Mesendoderm (in vitro differentiated cells): Measurements from ENCODE around the gene LEAP2.

Source experiments
- DNase-seq: peaks from one replicate; pipeline ENCODE4 v3.0.0; 2013
- H2AK5ac ChIP-seq: 2 replicates; pipeline ENCODE4 v1.6.1; 2013; ENCODE audit warnings: low read length, inconsistent platforms
- H2BK120ac ChIP-seq: 2 replicates; pipeline ENCODE4 v1.6.1; 2013; ENCODE audit warnings: low read depth, mild to moderate bottlenecking, low read length, moderate library complexity, mixed read lengths
- H2BK15ac ChIP-seq: replicated peaks from 2 replicates; pipeline ENCODE4 v1.6.1; 2013; ENCODE audit warnings: low read depth, mild to moderate bottlenecking, moderate library complexity
- H2BK5ac ChIP-seq: 2 replicates; pipeline ENCODE4 v1.6.1; 2013; ENCODE audit warnings: low read length, inconsistent platforms
- H3K18ac ChIP-seq: 2 replicates; pipeline ENCODE4 v1.6.1; 2013; ENCODE audit warnings: mild to moderate bottlenecking, low read length, mixed read lengths
- H3K23ac ChIP-seq: one replicate; pipeline ENCODE4 v1.6.1; 2013; ENCODE audit warnings: low read length
- H3K27ac ChIP-seq: 2 replicates; pipeline ENCODE4 v1.5.1; 2013; ENCODE audit warnings: low read depth, mild to moderate bottlenecking, inconsistent platforms, low read length, moderate library complexity
- H3K27me3 ChIP-seq: 2 replicates; pipeline ENCODE4 v1.6.1; 2013; ENCODE audit warnings: low read length, control low read depth, mild to moderate bottlenecking, inconsistent platforms; ENCODE audit not compliant: insufficient read depth, poor library complexity
- H3K36me3 ChIP-seq: 2 replicates; pipeline ENCODE4 v1.6.1; 2013; ENCODE audit warnings: low read length, inconsistent platforms; ENCODE audit not compliant: control insufficient read depth, insufficient read depth
- H3K4ac ChIP-seq: one replicate; pipeline ENCODE4 v1.6.1; 2013; ENCODE audit warnings: low read depth, mild to moderate bottlenecking, low read length, moderate library complexity
- H3K4me1 ChIP-seq: 2 replicates; pipeline ENCODE4 v1.6.1; 2013; ENCODE audit warnings: low read depth, low read length, inconsistent platforms; ENCODE audit not compliant: control insufficient read depth
- H3K4me2 ChIP-seq: 2 replicates; pipeline ENCODE4 v1.6.1; 2013; ENCODE audit warnings: low read length
- H3K4me3 ChIP-seq: 2 replicates; pipeline ENCODE4 v1.5.1; 2013; ENCODE audit warnings: mild to moderate bottlenecking, low read length
- H3K56ac ChIP-seq: one replicate; pipeline ENCODE4 v1.6.1; 2013; ENCODE audit warnings: low read length
- H3K79me1 ChIP-seq: 2 replicates; pipeline ENCODE4 v1.6.1; 2013; ENCODE audit warnings: low read length, inconsistent platforms
- H3K79me2 ChIP-seq: 2 replicates; pipeline ENCODE4 v1.6.1; 2013; ENCODE audit warnings: mild to moderate bottlenecking, low read length; ENCODE audit not compliant: control insufficient read depth, insufficient read depth
- H3K9ac ChIP-seq: 2 replicates; pipeline ENCODE4 v1.6.1; 2013; ENCODE audit warnings: low read length, inconsistent platforms
- H4K5ac ChIP-seq: one replicate; pipeline ENCODE4 v1.6.1; 2013; ENCODE audit warnings: low read length
- H4K8ac ChIP-seq: one replicate; pipeline ENCODE4 v1.6.1; 2013; ENCODE audit warnings: low read depth, mild to moderate bottlenecking, control low read depth, low read length, moderate library complexity
- WGBS: extraction: QIAGEN DNeasy Blood & Tissue Kit; methylation state at CpG from one replicate; pipeline ENCODE4 v1.1.7; 2013; ENCODE audit warnings: low lambda C conversion rate, missing lambda C conversion rate; ENCODE audit not compliant: insufficient coverage; ENCODE audit errors: extremely low coverage; 5-methylcytosine and 5-hydroxymethylcytosine counted together

LEAP2 gene

GRCh38 chr5:132868754-132869153 is 4.7 kb upstream of the LEAP2 start:
- Histone ChIP-seq H3K4me2 (no peak overlapping the region), H3K27ac (no peak overlapping the region), H3K36me3 (peaks cover 2% of the 10 kb centered on the region), H3K4ac (no peak overlapping the region), H4K5ac (no peak overlapping the region), H3K27me3 (no peaks in the 10 kb centered on the region), H3K4me1 (peaks cover 2% of the 10 kb centered on the region), H3K79me2 (peaks cover 11% of the 10 kb centered on the region), H2AK5ac (no peak overlapping the region), H4K8ac (no peak overlapping the region), H3K23ac (no peak overlapping the region), H3K9ac (no peak overlapping the region), H3K79me1 (peaks cover 9% of the 10 kb centered on the region), H3K18ac (no peak overlapping the region), H2BK120ac (no peak overlapping the region), H3K4me3 (no peak overlapping the region), H2BK15ac (no peak overlapping the region), H2BK5ac (no peak overlapping the region), H3K56ac (no peak overlapping the region)
- no peak for DNase-seq
- WGBS = no CpG with 5 or more reads among the region's 4 CpGs

- Histone ChIP-seq H4K5ac (no peak overlapping the region), H3K79me2 (peaks cover 11% of the 10 kb centered on the region), H3K27ac (no peak overlapping the region), H3K4me2 (no peak overlapping the region), H3K23ac (no peak overlapping the region), H3K9ac (no peak overlapping the region), H3K4me1 (no peaks in the 10 kb centered on the region), H2BK5ac (no peak overlapping the region), H3K27me3 (no peaks in the 10 kb centered on the region), H3K79me1 (peaks cover 9% of the 10 kb centered on the region), H3K56ac (no peak overlapping the region), H2BK15ac (no peak overlapping the region), H3K4ac (no peak overlapping the region), H2AK5ac (no peak overlapping the region), H2BK120ac (no peak overlapping the region), H3K36me3 (peaks cover 2% of the 10 kb centered on the region), H3K4me3 (no peak overlapping the region), H4K8ac (no peak overlapping the region), H3K18ac (no peak overlapping the region)
- WGBS = no CpG with 5 or more reads among the region's 2 CpGs
- DNase-seq = no peak
Observed at GRCh38 chr5:132870801-132871200, 2.7 kb upstream of the LEAP2 start.

- Histone ChIP-seq H3K23ac (no peak overlapping the region), H3K4me3 (no peak overlapping the region), H3K18ac (no peak overlapping the region), H3K79me2 (peaks cover 10% of the 10 kb centered on the region), H3K27me3 (no peaks in the 10 kb centered on the region), H2BK5ac (no peak overlapping the region), H3K56ac (no peak overlapping the region), H3K27ac (no peak overlapping the region), H2AK5ac (no peak overlapping the region), H4K5ac (no peak overlapping the region), H3K4me2 (no peak overlapping the region), H3K36me3 (peaks cover 2% of the 10 kb centered on the region), H4K8ac (no peak overlapping the region), H3K9ac (no peak overlapping the region), H3K4me1 (no peaks in the 10 kb centered on the region), H2BK120ac (no peak overlapping the region), H3K79me1 (peaks cover 9% of the 10 kb centered on the region), H3K4ac (no peak overlapping the region), H2BK15ac (no peak overlapping the region)
- no peak for DNase-seq
- no CpG with 5 or more reads among the region's 5 CpGs for WGBS
Observed at GRCh38 chr5:132871459-132872284, 1.8 kb upstream of the LEAP2 start.

GRCh38 chr5:132872788-132873118 is 715 bp upstream of the LEAP2 start:
- no peak overlapping the region for H3K4me3 ChIP-seq
- no peak overlapping the region for H3K9ac ChIP-seq
- peaks cover 2% of the 10 kb centered on the region for H3K36me3 ChIP-seq
- no peaks in the 10 kb centered on the region for H3K27me3 ChIP-seq
- no peak overlapping the region for H4K8ac ChIP-seq
- no peak overlapping the region for H4K5ac ChIP-seq
- H2AK5ac ChIP-seq = no peak overlapping the region
- H3K79me2 ChIP-seq = no peaks in the 10 kb centered on the region
- H2BK120ac ChIP-seq = no peak overlapping the region
- no peaks in the 10 kb centered on the region for H3K79me1 ChIP-seq
- no peak for DNase-seq
- no peak overlapping the region for H2BK5ac ChIP-seq
- no peak overlapping the region for H3K4ac ChIP-seq
- no peak overlapping the region for H3K18ac ChIP-seq
- no peak overlapping the region for H3K23ac ChIP-seq
- H2BK15ac ChIP-seq = no peak overlapping the region
- no peak overlapping the region for H3K27ac ChIP-seq
- no peak overlapping the region for H3K4me2 ChIP-seq
- no peaks in the 10 kb centered on the region for H3K4me1 ChIP-seq
- no peak overlapping the region for H3K56ac ChIP-seq
- WGBS = no CpG with 5 or more reads among the region's 1 CpG

- H4K5ac ChIP-seq = no peak overlapping the region
- H3K4me2 ChIP-seq = no peak overlapping the region
- H2BK120ac ChIP-seq = no peak overlapping the region
- H3K36me3 ChIP-seq = peaks cover 2% of the 10 kb centered on the region
- H3K4me3 ChIP-seq = no peak overlapping the region
- H3K9ac ChIP-seq = no peak overlapping the region
- no peak overlapping the region for H3K27ac ChIP-seq
- WGBS = no CpG with 5 or more reads among the region's 3 CpGs
- H3K79me2 ChIP-seq = no peaks in the 10 kb centered on the region
- H3K4ac ChIP-seq = no peak overlapping the region
- H4K8ac ChIP-seq = no peak overlapping the region
- no peak overlapping the region for H3K23ac ChIP-seq
- H2BK5ac ChIP-seq = no peak overlapping the region
- H3K27me3 ChIP-seq = no peaks in the 10 kb centered on the region
- H2AK5ac ChIP-seq = no peak overlapping the region
- no peaks in the 10 kb centered on the region for H3K79me1 ChIP-seq
- no peak overlapping the region for H3K56ac ChIP-seq
- no peak for DNase-seq
- no peak overlapping the region for H2BK15ac ChIP-seq
- H3K18ac ChIP-seq = no peak overlapping the region
- no peaks in the 10 kb centered on the region for H3K4me1 ChIP-seq
Observed at GRCh38 chr5:132873930-132874271, 433 bp downstream of the LEAP2 start.
